ENCODE results near the gene COL8A1. TPM values are rescaled to one million over a fixed set of nuclear protein-coding genes. Genes with fewer than 3 reads are reported as not detected.

COL8A1 gene
- total and polyA plus RNA-seq, 9 of the 15 experiments (the other 6 are each of a cell fraction or from before 2014, with no cell fraction given) = 0.07 TPM; not detected in 8

DNA sequence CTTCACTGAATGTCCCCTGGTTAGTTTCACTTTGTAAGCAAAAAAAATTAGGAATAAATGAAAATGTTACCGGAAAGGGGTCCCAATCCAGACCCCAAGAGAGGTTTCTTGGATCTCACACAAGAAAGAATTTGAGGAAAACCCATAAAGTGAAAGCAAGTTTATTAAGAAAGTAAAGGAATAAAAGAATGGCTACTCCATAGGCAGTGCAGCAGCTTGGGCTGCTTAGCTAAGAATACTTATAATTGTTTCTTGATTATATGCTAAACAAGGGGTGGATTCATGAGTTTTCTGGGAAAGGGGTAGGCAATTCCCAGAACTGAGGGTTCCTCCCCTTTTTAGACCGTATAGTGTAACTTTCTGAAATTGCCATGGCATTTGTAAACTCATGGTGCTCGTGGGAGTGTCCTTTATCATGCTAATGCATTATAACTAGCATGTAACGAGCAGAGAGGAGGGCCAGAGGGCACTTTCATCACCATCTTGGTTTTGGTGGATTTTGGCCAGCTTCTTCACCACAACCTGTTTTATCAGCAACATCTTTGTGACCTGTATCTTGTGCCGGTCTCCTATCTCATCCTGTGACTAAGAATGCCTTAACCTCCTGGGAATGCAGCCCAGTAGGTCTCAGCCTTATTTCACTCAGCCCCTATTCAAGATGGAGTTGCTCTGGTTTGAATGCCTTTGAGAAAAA, 138.3 kb downstream of the COL8A1 start:
- no peaks in the 10 kb centered on the region for H3K36me3 ChIP-seq (ENCODE audit: control insufficient read depth, insufficient read depth, low read length)
- H3K27me3 ChIP-seq (ENCODE audit: control insufficient read depth in 2 of 2, insufficient read depth in 2 of 2, low read length in 2 of 2) = no peaks in the 10 kb centered on the region
- DNase-seq (ENCODE audit: extremely low read depth in 1 of 4, low spot score in 3 of 4) = peak in 1 of 4 experiments; percentile 54
- peak overlapping the region; percentile 60 for H3K4me2 ChIP-seq (ENCODE audit: insufficient read depth, low read length)
- ChIA-PET POLR2A (interaction anchor here (0.6 to 1.8 kb wide), 5 partner anchors 11 to 1244 kb away, joined by 3 to 6 read pairs (median 3); no protein-coding TSS in a partner anchor), CTCF (ENCODE audit: low intra/inter-chr PET ratio) (interaction anchor here (0.7 kb wide), 1 partner anchor 160 kb away, joined by 3 read pairs; no protein-coding TSS in a partner anchor)
- H2AFZ ChIP-seq (ENCODE audit: low read depth, low read length) = peak overlapping the region; percentile 64
- in situ Hi-C loops (cut with MboI) = no loop called here
- peak; percentile 56 for FAIRE-seq
- H3K27ac ChIP-seq (ENCODE audit: extremely low read depth, low read depth, low read length) = peak overlapping the region; percentile 59; the same call in 2 of the 3 replicates
- no TSS peak for BruUV-seq (replicated peaks)
- H3K4me1 ChIP-seq (replicated peaks in 1 of 2; ENCODE audit: control insufficient read depth in 2 of 2, insufficient read depth in 2 of 2, low read length in 2 of 2) = peaks cover 0 to 12% of the 10 kb centered on the region in 2 experiments; a peak in 3 of 5 replicates
- H3K4me3 ChIP-seq = no peak overlapping the region
- ATAC-seq = peak; percentile 96
- no peaks in the 10 kb centered on the region for H3K9me1 ChIP-seq (ENCODE audit: control insufficient read depth, insufficient read depth, low read length)
- no peaks in the 10 kb centered on the region for H4K20me1 ChIP-seq (replicated peaks; ENCODE audit: control insufficient read depth, insufficient read depth, low read length)
- no peaks in the 10 kb centered on the region for H3K9me3 ChIP-seq (replicated peaks; ENCODE audit: control insufficient read depth, insufficient read depth, low read depth, low read length)
- WGBS (ENCODE audit: insufficient coverage, low coverage, missing lambda C conversion rate) = 0% methylated on average over 5 of the region's 5 CpGs
- peak overlapping the region in 1 of 2 experiments; percentile 38; a peak in 1 of 4 replicates for H3K9ac ChIP-seq (ENCODE audit: insufficient read depth in 1 of 2, low read depth in 2 of 2, low read length in 2 of 2)
- H3K79me2 ChIP-seq (ENCODE audit: control insufficient read depth, insufficient read depth, low read length) = no peaks in the 10 kb centered on the region
- intact Hi-C loops (cut with micrococcal nuclease) = no loop called here
- TF ChIP-seq POLR2H (tag; IDR thresholded peaks at IDR 0.05; ENCODE audit: low read depth) (peak; percentile 92), PHB (CRISPR knock-in tag; IDR thresholded peaks at IDR 0.05) (peak; percentile 94; the same call in 1 of the 2 replicates), DMBX1 (CRISPR knock-in tag; IDR thresholded peaks at IDR 0.05; ENCODE audit: borderline replicate concordance) (peak; percentile 100), SMAD3 (CRISPR knock-in tag; conservative IDR thresholded peaks at IDR 0.05) (peak; percentile 100), ATF7 (IDR thresholded peaks at IDR 0.05) (peak; percentile 81), HMG20A (CRISPR knock-in tag; conservative IDR thresholded peaks at IDR 0.05) (peak; percentile 95), RAD51 (IDR thresholded peaks at IDR 0.05; ENCODE audit: borderline replicate concordance, low read depth) (0 out of 2 replicates have a peak, but pooled peaks have one; percentile 9), NUFIP1 (IDR thresholded peaks at IDR 0.05; ENCODE audit: partially characterized antibody) (no peak), CBX1 (IDR thresholded peaks at IDR 0.05; ENCODE audit: low read depth) (no peak), MCM5 (IDR thresholded peaks at IDR 0.05; ENCODE audit: low read depth) (no peak), ZNF79 (CRISPR knock-in tag; IDR thresholded peaks at IDR 0.05; ENCODE audit: low read depth) (peak; percentile 99), BACH1 (tag; IDR thresholded peaks at IDR 0.05) (peak; percentile 99), ELF2 (CRISPR knock-in tag; IDR thresholded peaks at IDR 0.05) (peak; percentile 96), ZFP1 (CRISPR knock-in tag; IDR thresholded peaks at IDR 0.05) (peak; percentile 96), NFRKB (IDR thresholded peaks at IDR 0.05; ENCODE audit: low read depth) (peak; percentile 84), RBFOX2 (IDR thresholded peaks at IDR 0.05; ENCODE audit: low read depth, low read length) (peak; percentile 33; the same call in 1 of the 2 replicates), ZNF347 (CRISPR knock-in tag; IDR thresholded peaks at IDR 0.05; ENCODE audit: low read depth) (peak; percentile 54; the same call in 1 of the 2 replicates), PYGO2 (tag; IDR thresholded peaks at IDR 0.05) (peak; percentile 99), MEF2D (tag; conservative IDR thresholded peaks at IDR 0.05; ENCODE audit: low read depth) (peak; percentile 99)
- TF ChIP-seq, protein P1, sequence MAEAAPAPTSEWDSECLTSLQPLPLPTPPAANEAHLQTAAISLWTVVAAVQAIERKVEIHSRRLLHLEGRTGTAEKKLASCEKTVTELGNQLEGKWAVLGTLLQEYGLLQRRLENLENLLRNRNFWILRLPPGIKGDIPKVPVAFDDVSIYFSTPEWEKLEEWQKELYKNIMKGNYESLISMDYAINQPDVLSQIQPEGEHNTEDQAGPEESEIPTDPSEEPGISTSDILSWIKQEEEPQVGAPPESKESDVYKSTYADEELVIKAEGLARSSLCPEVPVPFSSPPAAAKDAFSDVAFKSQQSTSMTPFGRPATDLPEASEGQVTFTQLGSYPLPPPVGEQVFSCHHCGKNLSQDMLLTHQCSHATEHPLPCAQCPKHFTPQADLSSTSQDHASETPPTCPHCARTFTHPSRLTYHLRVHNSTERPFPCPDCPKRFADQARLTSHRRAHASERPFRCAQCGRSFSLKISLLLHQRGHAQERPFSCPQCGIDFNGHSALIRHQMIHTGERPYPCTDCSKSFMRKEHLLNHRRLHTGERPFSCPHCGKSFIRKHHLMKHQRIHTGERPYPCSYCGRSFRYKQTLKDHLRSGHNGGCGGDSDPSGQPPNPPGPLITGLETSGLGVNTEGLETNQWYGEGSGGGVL (CRISPR knock-in tag; IDR thresholded peaks at IDR 0.05) = peak; percentile 95
- TF ChIP-seq, protein P2, sequence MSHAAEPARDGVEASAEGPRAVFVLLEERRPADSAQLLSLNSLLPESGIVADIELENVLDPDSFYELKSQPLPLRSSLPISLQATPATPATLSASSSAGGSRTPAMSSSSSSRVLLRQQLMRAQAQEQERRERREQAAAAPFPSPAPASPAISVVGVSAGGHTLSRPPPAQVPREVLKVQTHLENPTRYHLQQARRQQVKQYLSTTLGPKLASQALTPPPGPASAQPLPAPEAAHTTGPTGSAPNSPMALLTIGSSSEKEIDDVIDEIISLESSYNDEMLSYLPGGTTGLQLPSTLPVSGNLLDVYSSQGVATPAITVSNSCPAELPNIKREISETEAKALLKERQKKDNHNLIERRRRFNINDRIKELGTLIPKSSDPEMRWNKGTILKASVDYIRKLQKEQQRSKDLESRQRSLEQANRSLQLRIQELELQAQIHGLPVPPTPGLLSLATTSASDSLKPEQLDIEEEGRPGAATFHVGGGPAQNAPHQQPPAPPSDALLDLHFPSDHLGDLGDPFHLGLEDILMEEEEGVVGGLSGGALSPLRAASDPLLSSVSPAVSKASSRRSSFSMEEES (CRISPR knock-in tag; IDR thresholded peaks at IDR 0.05) = peak; percentile 81
